B cell (primary cell): Measurements from ENCODE around the gene KCND3.

ENCODE experiments used
- CTCF ChIP-seq: fragments of 200-600 bp; IDR thresholded peaks from one replicate; pipeline ENCODE4 v1.8.0; 2022; ENCODE audit warnings: antibody characterized with exemption, mild to moderate bottlenecking
- EZH2 ChIP-seq: IDR thresholded peaks from 2 replicates; pipeline ENCODE4 v1.6.1; 2012; ENCODE audit warnings: borderline replicate concordance, low read depth, mild to moderate bottlenecking, moderate library complexity, low read length; ENCODE audit not compliant: insufficient read depth, poor library complexity, severe bottlenecking

- TF ChIP-seq CTCF: no peak
- TF ChIP-seq EZH2: no peak
These were observed 1.6 kb upstream of the KCND3 start for GRCh38 chr1:111990878-111991718.
